Activated naive CD4-positive, alpha-beta T cell treated with anti-CD3 and anti-CD28 coated beads, Interleukin-2, amount 50 U/mL, for 72 hours (primary cell): ENCODE data around the gene ZIC5. TPM values are rescaled to one million over a fixed set of nuclear protein-coding genes. Genes with fewer than 3 reads are reported as not detected.

Experiments used
- ATAC-seq, 2 donors: fragments of 150-1000 bp; cut with Tn5 transposase; 2 replicates each; pipeline ENCODE4 v1.10.0; 2021; ENCODE audit warnings: mild to moderate bottlenecking in 2 of 2, moderate library complexity in 2 of 2
- DNase-seq, 2 donors: peaks; one replicate each; pipeline ENCODE4 v3.0.0; 2021 to 2022; ENCODE audit warnings: low spot score in 2 of 2
- H3K27ac Mint-ChIP-seq, 2 donors: one replicate each; pipeline ENCODE4 v1.8.0; 2022; ENCODE audit warnings: mild to moderate bottlenecking in 2 of 2, mixed read lengths in 2 of 2
- H3K36me3 Mint-ChIP-seq, 2 donors: one replicate each; pipeline ENCODE4 v1.8.0; 2022; ENCODE audit warnings: mixed read lengths in 2 of 2
- H3K9me3 Mint-ChIP-seq, 2 donors: one replicate each; pipeline ENCODE4 v1.8.0; 2022; ENCODE audit warnings: mixed read lengths in 2 of 2
- total RNA-seq, 2 donors: library from RNA; stranded (reverse); gene quantifications; one replicate each; pipeline ENCODE4 v1.2.3, GENCODE V29; 2022

Gene ZIC5
- total RNA-seq, 2 donors from 2014 or later: not detected

DNA sequence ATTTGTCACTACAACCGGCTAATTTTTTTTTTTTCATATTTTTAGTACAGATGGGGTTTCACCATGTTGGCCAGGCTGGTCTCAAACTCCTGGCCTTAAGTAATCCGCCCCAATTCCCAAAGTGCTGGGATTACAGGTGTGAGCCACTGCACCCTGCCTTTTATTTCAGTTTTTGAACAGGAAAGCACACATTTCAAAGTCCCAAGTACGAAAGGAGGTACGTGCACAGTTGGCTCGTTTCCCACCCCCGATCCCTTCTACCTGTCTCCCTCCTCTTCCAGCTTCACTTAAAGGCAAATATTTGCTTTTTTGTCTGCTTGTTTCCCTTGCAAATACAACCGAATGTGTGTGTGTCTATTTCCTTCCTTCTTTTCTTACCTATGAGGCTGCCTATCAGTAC is 30.5 kb downstream of the ZIC5 start:
- Mint-ChIP-seq H3K36me3 (no peaks in the 10 kb centered on the region), H3K9me3 (no peaks in the 10 kb centered on the region), H3K27ac (no peak overlapping the region)
- DNase-seq (no peak), ATAC-seq (no peak)

DNA sequence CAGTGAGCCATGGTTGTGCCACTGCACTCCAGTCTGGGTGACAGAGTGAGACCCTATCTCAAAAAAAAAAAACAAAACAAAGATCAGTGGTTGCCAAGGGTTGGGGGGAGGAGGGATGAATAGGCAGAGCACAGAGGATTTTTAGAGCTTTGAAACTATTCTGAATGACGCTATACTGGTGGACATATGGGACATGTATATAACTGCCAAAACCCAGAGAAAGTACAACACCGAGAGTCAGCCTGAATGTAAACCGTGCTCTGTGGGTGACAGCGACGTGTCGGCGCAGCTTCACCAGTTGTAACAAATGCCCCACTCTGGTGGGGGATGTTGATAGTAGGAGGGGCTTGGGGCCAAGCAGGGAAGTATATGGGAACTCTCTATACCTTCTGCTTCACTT is 32.9 kb downstream of the ZIC5 start:
- Mint-ChIP-seq H3K9me3 (no peaks in the 10 kb centered on the region), H3K36me3 (no peaks in the 10 kb centered on the region)
- DNase-seq: no peak

DNA sequence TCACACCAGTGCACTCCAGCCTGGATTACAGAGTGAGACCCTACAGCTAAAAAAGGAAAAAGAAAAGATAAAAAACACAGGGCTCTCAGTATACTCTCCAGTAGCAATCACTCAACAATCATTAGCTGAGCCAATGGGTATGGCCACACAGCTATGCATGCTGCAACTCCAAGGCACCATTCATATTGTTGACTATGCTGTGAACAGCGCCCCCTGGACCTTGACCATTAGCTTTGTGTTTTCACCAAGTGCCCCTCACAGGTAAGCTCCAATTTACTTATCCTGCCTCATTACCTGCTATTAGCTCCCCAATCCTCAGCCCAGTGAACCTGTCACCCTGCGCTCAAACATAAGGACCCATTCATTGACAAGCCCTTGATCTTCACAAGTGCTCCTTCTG is 35.8 kb downstream of the ZIC5 start:
- Mint-ChIP-seq H3K9me3 (no peaks in the 10 kb centered on the region), H3K36me3 (no peaks in the 10 kb centered on the region), H3K27ac (no peak overlapping the region)
- DNase-seq: no peak
- ATAC-seq: no peak

More for the DNA sequence above, 32.9 kb downstream of the ZIC5 start:
- ATAC-seq: no peak
- H3K27ac Mint-ChIP-seq: no peak overlapping the region

DNA sequence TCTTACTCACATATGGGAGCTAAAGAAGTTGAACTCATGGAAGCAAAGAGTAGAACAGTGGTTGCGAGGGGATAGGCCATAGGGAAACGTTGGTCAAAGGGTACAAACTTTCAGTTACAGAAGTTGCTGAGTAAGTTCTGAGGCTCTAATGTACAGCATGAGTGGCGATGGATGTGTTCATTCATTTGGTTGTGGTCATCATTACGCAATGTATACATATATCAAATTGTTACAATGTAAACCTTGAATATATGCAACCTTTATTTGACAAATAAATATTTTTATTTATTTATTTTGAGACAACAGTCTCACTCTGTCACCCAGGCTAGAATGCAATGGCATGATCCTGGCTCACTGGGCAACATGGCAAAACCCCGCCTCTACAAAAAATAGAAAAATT is 38.7 kb downstream of the ZIC5 start:
- ATAC-seq (no peak), DNase-seq (no peak)
- no peaks in the 10 kb centered on the region for H3K36me3 Mint-ChIP-seq
- H3K9me3 Mint-ChIP-seq: no peaks in the 10 kb centered on the region
- no peak overlapping the region for H3K27ac Mint-ChIP-seq

DNA sequence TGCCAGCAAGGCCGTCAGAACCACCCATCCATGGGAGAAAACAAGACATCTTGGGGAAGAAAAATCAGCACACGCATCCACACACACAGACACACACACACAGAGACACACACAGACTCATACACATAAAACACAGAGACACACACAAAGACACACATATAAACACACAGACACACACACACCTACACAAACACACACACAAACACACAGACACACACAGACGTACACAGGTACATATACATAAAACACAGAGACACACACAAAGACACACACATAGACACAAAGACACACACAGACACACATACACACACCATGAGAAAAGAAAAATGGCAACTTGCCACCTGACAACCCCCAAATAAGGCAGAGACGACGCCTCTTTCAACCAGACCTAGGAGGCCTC is 40.6 kb downstream of the ZIC5 start:
- H3K27ac Mint-ChIP-seq: no peak overlapping the region
- ATAC-seq (no peak), DNase-seq (no peak)
- no peaks in the 10 kb centered on the region for H3K36me3 Mint-ChIP-seq
- no peaks in the 10 kb centered on the region for H3K9me3 Mint-ChIP-seq

DNA sequence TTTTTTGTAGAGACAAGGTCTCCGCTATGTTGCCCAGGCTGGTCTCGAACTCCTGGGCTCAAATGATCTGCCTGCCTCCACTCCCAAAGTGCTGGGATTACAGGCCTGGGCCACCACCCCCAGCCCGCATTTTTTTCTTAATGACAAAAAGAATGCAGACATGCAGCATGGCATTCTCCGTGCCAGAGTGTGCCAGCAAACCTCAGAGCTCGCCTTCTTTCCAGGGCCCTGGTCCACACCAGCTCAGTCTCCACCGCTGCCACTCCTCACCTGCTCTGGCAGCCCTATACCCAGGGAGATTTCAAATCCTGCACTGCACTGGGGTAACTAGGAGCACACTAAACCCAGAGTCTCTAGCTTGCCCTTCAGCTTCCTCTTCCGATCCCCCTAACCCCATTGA is 41.7 kb downstream of the ZIC5 start:
- H3K9me3 Mint-ChIP-seq: no peaks in the 10 kb centered on the region
- H3K27ac Mint-ChIP-seq: no peak overlapping the region
- ATAC-seq (no peak), DNase-seq (no peak)
- H3K36me3 Mint-ChIP-seq: no peaks in the 10 kb centered on the region

DNA sequence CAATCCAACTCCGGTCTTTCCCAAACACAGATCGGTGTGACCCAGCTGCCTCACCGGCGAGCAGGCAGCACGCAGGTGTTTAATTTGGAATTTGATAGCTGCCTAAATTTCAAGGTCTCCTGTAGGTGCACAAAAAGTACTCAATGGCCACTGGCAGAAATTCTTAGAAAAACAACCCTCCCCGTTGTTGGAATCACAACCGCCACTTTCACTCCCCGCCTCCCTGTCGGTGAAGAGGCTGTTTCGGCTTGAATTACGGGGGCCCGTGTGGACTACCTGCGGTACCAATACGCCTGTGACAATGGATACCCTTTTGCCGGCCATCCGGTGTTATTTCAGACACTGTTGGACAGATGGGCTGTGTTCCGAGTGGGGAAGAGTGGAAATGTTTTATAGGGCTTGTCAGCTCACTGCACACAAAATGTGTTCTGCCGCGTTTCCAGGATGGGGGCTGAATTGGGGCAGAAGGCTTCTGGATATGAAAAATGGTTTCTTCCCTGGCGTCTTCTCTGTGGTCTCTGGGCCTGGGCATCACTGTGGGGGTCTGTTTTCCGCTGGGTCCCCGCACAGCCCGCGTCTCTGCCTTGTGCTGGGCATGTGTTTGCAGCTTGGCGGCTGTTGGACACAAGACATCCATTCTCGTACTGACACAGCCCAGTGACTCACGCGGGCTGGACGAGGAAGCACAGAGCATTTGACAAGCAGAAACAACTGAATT is 45.4 kb downstream of the ZIC5 start:
- H3K9me3 Mint-ChIP-seq: peaks cover 0 to 4% of the 10 kb centered on the region in 2 donors
- DNase-seq (no peak), ATAC-seq (no peak)

DNA sequence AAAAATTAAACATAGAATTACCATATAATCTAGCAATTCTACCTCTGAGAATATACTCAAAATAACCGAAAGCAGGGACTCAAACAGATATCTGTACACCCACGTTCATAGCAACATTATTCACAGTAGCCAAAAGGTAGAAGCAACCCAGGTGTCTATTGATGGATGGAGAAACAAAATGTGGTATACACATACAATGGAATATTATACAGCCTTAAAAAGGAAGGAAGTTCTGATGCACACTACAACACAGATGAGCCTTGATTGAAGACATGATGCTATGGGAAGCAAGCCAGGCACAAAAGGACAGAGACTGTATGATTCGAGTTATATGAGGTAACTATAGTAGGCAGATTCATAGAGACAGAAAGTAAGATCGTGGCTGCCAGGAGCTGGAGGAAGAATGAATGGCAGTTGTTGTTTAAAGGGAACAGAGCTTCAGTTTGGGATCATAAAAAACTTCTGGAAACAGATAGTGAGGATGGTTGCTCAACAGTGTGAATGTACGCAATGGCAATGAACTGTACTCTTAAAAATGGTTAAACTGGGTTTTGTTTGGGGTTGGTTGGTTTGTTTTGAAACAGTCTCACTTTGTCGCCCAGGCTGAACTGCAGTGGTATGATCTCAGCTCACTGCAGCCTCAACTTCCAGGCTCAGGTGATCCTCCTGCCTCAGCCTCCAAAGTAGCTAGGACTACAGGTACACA is 47.5 kb downstream of the ZIC5 start:
- no peak for ATAC-seq
- H3K27ac Mint-ChIP-seq: no peak overlapping the region
- peaks cover 0 to 4% of the 10 kb centered on the region in 2 donors for H3K9me3 Mint-ChIP-seq
- no peak for DNase-seq
- peaks cover 0 to 4% of the 10 kb centered on the region in 2 donors for H3K36me3 Mint-ChIP-seq

More for the DNA sequence above, 45.4 kb downstream of the ZIC5 start:
- Mint-ChIP-seq H3K36me3 (peaks cover 0 to 4% of the 10 kb centered on the region in 2 donors), H3K27ac (peak overlapping the region in 1 of 2 donors; percentile 48)

DNA sequence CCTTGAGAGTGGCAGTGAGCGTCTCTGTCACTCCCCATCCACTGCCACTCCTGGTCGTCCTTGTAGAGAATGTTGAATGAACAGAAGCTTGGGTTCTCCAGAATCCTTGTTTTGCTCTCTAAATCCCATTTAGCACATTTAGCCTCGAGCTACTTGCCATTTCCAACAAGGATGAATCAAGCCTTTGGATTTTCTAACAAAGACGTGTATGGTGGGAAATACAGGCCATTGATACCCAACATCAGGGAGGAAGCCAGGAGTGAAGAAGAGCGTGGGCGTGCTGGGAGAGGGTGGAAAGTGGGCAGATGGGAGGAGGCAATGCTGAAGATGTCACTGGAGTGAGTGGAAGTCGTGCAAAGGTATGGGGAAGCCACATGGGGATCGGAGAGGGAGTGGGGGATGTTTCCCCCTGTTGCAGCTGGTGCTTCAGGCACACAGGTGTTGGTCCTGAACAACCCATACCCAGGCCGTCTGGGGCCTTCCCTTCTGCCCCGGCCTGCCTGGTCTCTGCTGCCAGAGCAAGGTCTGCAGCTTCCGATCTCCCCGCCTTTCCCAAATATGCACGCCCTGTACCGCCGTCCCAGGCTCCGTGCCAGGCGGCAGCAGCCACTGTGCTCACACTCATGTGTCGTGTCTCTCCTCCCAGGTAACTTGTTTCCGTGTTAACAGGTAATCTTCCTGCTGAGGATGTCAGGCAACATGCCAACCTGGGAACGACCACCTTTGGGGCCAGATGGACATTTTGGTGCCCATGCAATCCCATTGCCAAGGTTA is 48.7 kb downstream of the ZIC5 start:
- ATAC-seq (no peak), DNase-seq (no peak)
- peaks cover 0 to 4% of the 10 kb centered on the region in 2 donors for H3K9me3 Mint-ChIP-seq
- H3K36me3 Mint-ChIP-seq: peaks cover 0 to 4% of the 10 kb centered on the region in 2 donors
- no peak overlapping the region for H3K27ac Mint-ChIP-seq

DNA sequence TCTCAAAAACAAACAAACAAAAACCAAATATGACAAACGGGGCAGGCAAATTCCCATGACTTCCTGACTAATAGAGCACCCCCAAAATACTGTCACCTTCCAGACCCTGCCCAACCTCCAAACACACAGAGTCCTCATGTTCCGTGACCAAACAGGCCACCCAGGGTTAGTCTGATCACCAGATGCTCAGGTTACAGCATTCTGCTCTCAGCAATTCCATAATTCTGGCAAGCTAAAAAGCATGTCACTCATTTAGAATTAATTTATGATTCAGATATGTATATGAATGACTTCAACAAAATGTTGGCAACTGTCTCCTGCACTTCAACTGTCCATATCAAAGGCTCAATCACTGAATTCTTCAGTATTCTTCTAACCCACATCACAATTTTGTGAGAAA is 52.4 kb downstream of the ZIC5 start:
- DNase-seq: no peak
- peaks cover 0 to 4% of the 10 kb centered on the region in 2 donors for H3K9me3 Mint-ChIP-seq

DNA sequence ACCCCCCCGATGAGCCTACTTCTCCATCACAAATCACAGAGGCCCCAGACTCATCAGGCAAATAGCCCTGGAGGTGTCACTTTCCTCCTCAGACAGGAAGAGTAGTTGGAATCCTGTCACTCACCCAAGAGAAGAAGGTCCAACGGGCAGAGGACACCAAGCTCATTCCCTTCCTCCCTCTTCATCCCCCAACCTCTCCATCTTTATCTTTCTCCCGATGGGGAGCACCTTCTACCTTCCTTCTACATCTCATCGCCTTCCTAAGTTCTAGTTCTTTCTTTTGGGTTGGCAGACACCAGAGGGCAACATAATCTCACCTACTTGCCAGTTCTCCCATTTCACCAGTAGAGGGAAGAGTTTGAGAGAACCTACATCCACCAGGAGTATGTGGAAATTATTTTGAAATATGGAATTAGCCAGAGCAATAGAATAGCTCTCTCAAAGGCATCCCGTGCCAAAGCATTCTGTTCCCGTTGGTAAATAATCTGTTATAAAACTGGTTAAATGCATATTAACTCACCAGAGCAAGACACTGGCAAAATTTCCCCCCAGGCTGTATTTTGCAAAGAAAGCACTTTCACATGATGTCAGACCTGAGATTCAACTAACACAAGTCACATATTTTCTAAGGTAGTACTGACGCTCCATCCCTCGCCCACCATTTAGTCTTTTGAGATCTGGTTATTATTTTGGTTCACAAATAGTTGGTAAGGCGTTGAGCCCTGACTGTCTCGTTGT is 55.0 kb downstream of the ZIC5 start:
- Mint-ChIP-seq H3K36me3 (peaks cover 0 to 3% of the 10 kb centered on the region in 2 donors), H3K27ac (no peak overlapping the region), H3K9me3 (peaks cover 0 to 2% of the 10 kb centered on the region in 2 donors)
- DNase-seq (no peak), ATAC-seq (peak; percentile 68 to 69)

More for the DNA sequence above, 52.4 kb downstream of the ZIC5 start:
- no peak for ATAC-seq
- Mint-ChIP-seq H3K36me3 (peaks cover 0 to 4% of the 10 kb centered on the region in 2 donors), H3K27ac (no peak overlapping the region)

DNA sequence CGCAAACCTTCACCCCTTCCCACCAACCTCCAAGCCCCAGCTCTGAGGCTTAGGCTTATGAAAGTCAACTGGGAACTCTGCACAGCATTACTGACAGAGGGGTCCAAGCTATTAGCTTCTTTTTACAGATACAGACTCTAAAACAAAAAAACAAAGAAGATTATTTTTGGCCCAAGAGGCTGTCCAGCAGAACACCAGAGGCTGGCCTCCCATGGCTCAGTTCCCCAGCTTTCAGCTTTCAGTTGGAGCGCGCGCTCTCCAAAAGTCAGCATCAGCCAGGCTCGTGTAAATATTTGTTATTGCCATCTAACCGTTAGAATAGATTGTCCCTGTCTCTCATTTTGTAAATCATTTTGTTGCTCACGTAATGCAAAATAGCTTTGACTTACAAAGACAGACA is 58.4 kb downstream of the ZIC5 start:
- ATAC-seq (no peak), DNase-seq (no peak)
- H3K27ac Mint-ChIP-seq: no peak overlapping the region
- peaks cover 0 to 11% of the 10 kb centered on the region in 2 donors for H3K36me3 Mint-ChIP-seq
- H3K9me3 Mint-ChIP-seq: peaks cover 0 to 10% of the 10 kb centered on the region in 2 donors

Other genes starting within 250 kb of the ZIC5 start
- under 1 TPM in 1 of 2 donors, not detected in 1; 0.10 TPM for gene ZIC2, start 10.0 kb upstream of the ZIC5 start, total RNA-seq
- 10 to 100 TPM; 10.9 to 12.6 TPM for gene PCCA, start 117.3 kb upstream of the ZIC5 start, total RNA-seq